Naive thymus-derived CD8-positive, alpha-beta T cell (primary cell): ENCODE results near the gene ERGIC1. TPM values are rescaled to one million over a fixed set of nuclear protein-coding genes. Genes with fewer than 3 reads are reported as not detected.

Experiments
- ATAC-seq, 2 donors: fragments of 150-1000 bp; cut with Tn5 transposase in 1 of 2; sonication (Bioruptor Pico), chemical (Tn5 transposase) in 1 of 2; 1 replicate in 1 of 2; 2 replicates in 1 of 2; pipeline ENCODE4 v1.10.0; 2021; ENCODE audit warnings: mild to moderate bottlenecking in 2 of 2, moderate library complexity in 2 of 2
- POLR2A ChIA-PET: fragments of 350-600 bp; sonication (Branson Sonifier 250); formaldehyde crosslinking; loops from one replicate; lab custom pipeline; 2021; ENCODE audit warnings: antibody characterized with exemption; lab: Charles Lee
- DNase-seq, 10 donors: peaks; one replicate each; pipeline versions ENCODE4 v3.0.0 to v3.0.0-alpha.2; 2020 to 2022
- H3K27ac Mint-ChIP-seq, 10 donors: one replicate each; pipeline ENCODE4 v1.8.0; 2020 to 2022; ENCODE audit warnings: mild to moderate bottlenecking in 10 of 10, mixed read lengths in 10 of 10, moderate library complexity in 4 of 10, inconsistent platforms in 1 of 10
- H3K27me3 Mint-ChIP-seq, 5 donors: one replicate each; pipeline ENCODE4 v1.8.0; 2021 to 2022; ENCODE audit warnings: mixed read lengths in 5 of 5
- H3K36me3 Mint-ChIP-seq, 3 donors: one replicate each; pipeline ENCODE4 v1.8.0; 2020 to 2022; ENCODE audit warnings: mixed read lengths in 3 of 3, mild to moderate bottlenecking in 2 of 3, inconsistent platforms in 1 of 3
- H3K4me1 Mint-ChIP-seq, 4 donors: one replicate each; pipeline ENCODE4 v1.8.0; 2021 to 2022; ENCODE audit warnings: mixed read lengths in 4 of 4
- H3K4me3 Mint-ChIP-seq, 10 donors: one replicate each; pipeline ENCODE4 v1.8.0; 2020 to 2022; ENCODE audit warnings: mild to moderate bottlenecking in 10 of 10, mixed read lengths in 10 of 10, moderate library complexity in 6 of 10, inconsistent platforms in 1 of 10
- H3K9me3 Mint-ChIP-seq, 9 donors: one replicate each; pipeline ENCODE4 v1.8.0; 2020 to 2022; ENCODE audit warnings: mixed read lengths in 9 of 9, mild to moderate bottlenecking in 3 of 9, inconsistent platforms in 1 of 9, moderate library complexity in 1 of 9
- polyA plus RNA-seq, 3 donors: library from polyadenylated mRNA; unstranded; fragments of 300-500 nt; fragmentation: Illumina TruSeq; gene quantifications; one replicate each; pipeline ENCODE4 v1.2.3, GENCODE V29; 2021
- total RNA-seq, 8 experiments: library from RNA in 2 of 8; stranded (reverse) in 2 of 8; gene quantifications; one replicate each; pipeline ENCODE4 v1.2.3 and lab custom pipeline; 2021 to 2026

Gene ERGIC1
- total and polyA plus RNA-seq, 5 experiments from 2014 or later, result 18.4 to 74.4 (median 23.8) TPM

GRCh38 chr5:172883066-172883465, 49.0 kb downstream of the ERGIC1 start:
- Mint-ChIP-seq H3K27ac (peak overlapping the region in 5 of 10 donors; percentile 3 to 91 (median 26)), H3K9me3 (no peaks in the 10 kb centered on the region), H3K4me1 (peaks cover 20 to 46% (median 34%) of the 10 kb centered on the region in 4 donors), H3K36me3 (peaks cover 0 to 27% (median 2%) of the 10 kb centered on the region in 3 donors), H3K27me3 (no peaks in the 10 kb centered on the region), H3K4me3 (no peak overlapping the region)
- DNase-seq (no peak), ATAC-seq (no peak)
- POLR2A ChIA-PET, result interaction anchor here (0.6 kb wide), 1 partner anchor 9 kb away, joined by 3 read pairs; no protein-coding TSS in a partner anchor

- Mint-ChIP-seq H3K27me3 (no peaks in the 10 kb centered on the region), H3K9me3 (no peaks in the 10 kb centered on the region), H3K27ac (peak overlapping the region in 6 of 10 donors; percentile 5 to 81 (median 34)), H3K36me3 (peaks cover 0 to 53% (median 13%) of the 10 kb centered on the region in 3 donors), H3K4me3 (no peak overlapping the region), H3K4me1 (peaks cover 19 to 42% (median 33%) of the 10 kb centered on the region in 4 donors)
- POLR2A ChIA-PET, result interaction anchor here (0.6 kb wide), 1 partner anchor 218 kb away, joined by 4 read pairs; no protein-coding TSS in a partner anchor
- DNase-seq (no peak), ATAC-seq (no peak)
These were observed 51.7 kb downstream of the ERGIC1 start for GRCh38 chr5:172885597-172886340.

GRCh38 chr5:172886476-172886875, 52.4 kb downstream of the ERGIC1 start:
- ATAC-seq (no peak), DNase-seq (no peak)
- peaks cover 0 to 59% (median 13%) of the 10 kb centered on the region in 3 donors for H3K36me3 Mint-ChIP-seq
- no peaks in the 10 kb centered on the region for H3K27me3 Mint-ChIP-seq
- no peaks in the 10 kb centered on the region for H3K9me3 Mint-ChIP-seq
- H3K27ac Mint-ChIP-seq, result peak overlapping the region in 2 of 10 donors; percentile 24 to 81
- no peak overlapping the region for H3K4me3 Mint-ChIP-seq
- H3K4me1 Mint-ChIP-seq, result peaks cover 19 to 38% (median 31%) of the 10 kb centered on the region in 4 donors
- POLR2A ChIA-PET, result interaction anchor here (0.7 to 1.0 kb wide), 2 partner anchors 12 to 117 kb away, joined by 3 to 4 read pairs; no protein-coding TSS in a partner anchor

GRCh38 chr5:172886974-172887501, 53.0 kb downstream of the ERGIC1 start:
- DNase-seq (no peak), ATAC-seq (no peak)
- H3K27ac Mint-ChIP-seq, result no peak overlapping the region
- H3K27me3 Mint-ChIP-seq, result no peaks in the 10 kb centered on the region
- POLR2A ChIA-PET, result interaction anchor here (0.7 to 1.0 kb wide), 2 partner anchors 12 to 118 kb away, joined by 3 to 4 read pairs; no protein-coding TSS in a partner anchor
- peaks cover 0 to 64% (median 13%) of the 10 kb centered on the region in 3 donors for H3K36me3 Mint-ChIP-seq
- peaks cover 19 to 32% (median 26%) of the 10 kb centered on the region in 4 donors for H3K4me1 Mint-ChIP-seq
- H3K4me3 Mint-ChIP-seq, result no peak overlapping the region
- no peaks in the 10 kb centered on the region for H3K9me3 Mint-ChIP-seq

GRCh38 chr5:172887692-172888091, 53.6 kb downstream of the ERGIC1 start:
- Mint-ChIP-seq H3K4me3 (no peak overlapping the region), H3K9me3 (no peaks in the 10 kb centered on the region), H3K4me1 (peaks cover 16 to 26% (median 21%) of the 10 kb centered on the region in 4 donors), H3K27ac (peak overlapping the region in 6 of 10 donors; percentile 6 to 85 (median 28)), H3K27me3 (no peaks in the 10 kb centered on the region), H3K36me3 (peaks cover 0 to 60% (median 13%) of the 10 kb centered on the region in 3 donors)
- POLR2A ChIA-PET, result interaction anchor here (0.6 to 1.0 kb wide), 2 partner anchors 69 to 118 kb away, joined by 3 to 6 read pairs; no protein-coding TSS in a partner anchor
- no peak for DNase-seq
- no peak for ATAC-seq

GRCh38 chr5:172890659-172891058, 56.6 kb downstream of the ERGIC1 start:
- Mint-ChIP-seq H3K36me3 (peaks cover 0 to 51% (median 13%) of the 10 kb centered on the region in 3 donors), H3K27ac (peak overlapping the region in 2 of 10 donors; percentile 25 to 48), H3K4me1 (peaks cover 3 to 20% (median 9%) of the 10 kb centered on the region in 4 donors)

GRCh38 chr5:172891716-172892421, 57.8 kb downstream of the ERGIC1 start:
- peak overlapping the region in 3 of 10 donors; percentile 41 to 68 (median 52) for H3K27ac Mint-ChIP-seq
- no peaks in the 10 kb centered on the region for H3K9me3 Mint-ChIP-seq
- no peak overlapping the region for H3K4me3 Mint-ChIP-seq
- DNase-seq, result no peak
- ATAC-seq, result no peak
- H3K4me1 Mint-ChIP-seq, result peaks cover 0 to 16% (median 6%) of the 10 kb centered on the region in 4 donors
- POLR2A ChIA-PET, result interaction anchor here (0.7 kb wide), 3 partner anchors 9 to 748 kb away, joined by 3 to 6 read pairs (median 3); partner anchors contain the start of gene ATP6V0E1
- no peaks in the 10 kb centered on the region for H3K27me3 Mint-ChIP-seq
- H3K36me3 Mint-ChIP-seq, result peaks cover 0 to 51% (median 13%) of the 10 kb centered on the region in 3 donors

More at GRCh38 chr5:172890659-172891058, 56.6 kb downstream of the ERGIC1 start:
- no peaks in the 10 kb centered on the region for H3K27me3 Mint-ChIP-seq
- POLR2A ChIA-PET, result no interaction called here
- H3K4me3 Mint-ChIP-seq, result no peak overlapping the region
- no peak for ATAC-seq
- H3K9me3 Mint-ChIP-seq, result no peaks in the 10 kb centered on the region
- no peak for DNase-seq

GRCh38 chr5:172892713-172893112, 58.7 kb downstream of the ERGIC1 start:
- H3K9me3 Mint-ChIP-seq, result no peaks in the 10 kb centered on the region
- no peak for ATAC-seq
- POLR2A ChIA-PET, result no interaction called here
- no peak overlapping the region for H3K4me3 Mint-ChIP-seq
- H3K4me1 Mint-ChIP-seq, result peaks cover 0 to 18% (median 9%) of the 10 kb centered on the region in 4 donors
- no peaks in the 10 kb centered on the region for H3K27me3 Mint-ChIP-seq
- peak overlapping the region in 2 of 10 donors; percentile 18 to 40 for H3K27ac Mint-ChIP-seq
- peaks cover 0 to 57% (median 13%) of the 10 kb centered on the region in 3 donors for H3K36me3 Mint-ChIP-seq
- DNase-seq, result no peak

- Mint-ChIP-seq H3K27me3 (no peaks in the 10 kb centered on the region), H3K36me3 (peaks cover 0 to 55% (median 16%) of the 10 kb centered on the region in 3 donors), H3K27ac (peak overlapping the region in 3 of 10 donors; percentile 53 to 95 (median 56)), H3K4me3 (no peak overlapping the region), H3K4me1 (peaks cover 2 to 22% (median 12%) of the 10 kb centered on the region in 4 donors), H3K9me3 (no peaks in the 10 kb centered on the region)
- POLR2A ChIA-PET, result no interaction called here
- DNase-seq (no peak), ATAC-seq (no peak)
These were observed 60.8 kb downstream of the ERGIC1 start for GRCh38 chr5:172894767-172895388.

GRCh38 chr5:172895549-172895948, 61.5 kb downstream of the ERGIC1 start:
- H3K27me3 Mint-ChIP-seq, result no peaks in the 10 kb centered on the region
- peak overlapping the region in 1 of 10 donors; percentile 40 for H3K4me3 Mint-ChIP-seq
- peaks cover 2 to 22% (median 13%) of the 10 kb centered on the region in 4 donors for H3K4me1 Mint-ChIP-seq
- peaks cover 0 to 55% (median 15%) of the 10 kb centered on the region in 3 donors for H3K36me3 Mint-ChIP-seq
- no peak for ATAC-seq
- no peak for DNase-seq
- no peaks in the 10 kb centered on the region for H3K9me3 Mint-ChIP-seq
- POLR2A ChIA-PET, result no interaction called here
- H3K27ac Mint-ChIP-seq, result peak overlapping the region in 6 of 10 donors; percentile 36 to 95 (median 62)

- ATAC-seq, result no peak
- POLR2A ChIA-PET, result no interaction called here
- peak overlapping the region in 1 of 10 donors; percentile 95 for H3K27ac Mint-ChIP-seq
- peaks cover 0 to 52% (median 15%) of the 10 kb centered on the region in 3 donors for H3K36me3 Mint-ChIP-seq
- H3K4me3 Mint-ChIP-seq, result no peak overlapping the region
- H3K27me3 Mint-ChIP-seq, result no peaks in the 10 kb centered on the region
- peaks cover 2 to 22% (median 13%) of the 10 kb centered on the region in 4 donors for H3K4me1 Mint-ChIP-seq
- H3K9me3 Mint-ChIP-seq, result no peaks in the 10 kb centered on the region
- no peak for DNase-seq
These were observed 62.4 kb downstream of the ERGIC1 start for GRCh38 chr5:172896465-172896864.
